ENCODE data around the gene RNF123.

The RNF123 gene

GRCh38 chr3:49648354-49649019 is 40.9 kb upstream of the RNF123 start:
- no peak for DNase-seq (ENCODE audit: low spot score)
- TF ChIP-seq CTCF (IDR thresholded peaks at IDR 0.05; ENCODE audit: extremely low read depth, missing control alignments): no peak

GRCh38 chr3:49649576-49649975 is 39.8 kb upstream of the RNF123 start:
- DNase-seq (ENCODE audit: low spot score): no peak
- TF ChIP-seq CTCF (IDR thresholded peaks at IDR 0.05; ENCODE audit: extremely low read depth, missing control alignments): no peak

GRCh38 chr3:49650177-49650576 is 39.2 kb upstream of the RNF123 start:
- no peak for TF ChIP-seq CTCF (IDR thresholded peaks at IDR 0.05; ENCODE audit: extremely low read depth, missing control alignments)
- no peak for DNase-seq (ENCODE audit: low spot score)

GRCh38 chr3:49650637-49651036 is 38.7 kb upstream of the RNF123 start:
- DNase-seq (ENCODE audit: low spot score): no peak
- no peak for TF ChIP-seq CTCF (IDR thresholded peaks at IDR 0.05; ENCODE audit: extremely low read depth, missing control alignments)

- no peak for DNase-seq (ENCODE audit: low spot score)
- TF ChIP-seq CTCF (IDR thresholded peaks at IDR 0.05; ENCODE audit: extremely low read depth, missing control alignments): no peak
Measured at GRCh38 chr3:49652218-49652902, 37.0 kb upstream of the RNF123 start.

- TF ChIP-seq CTCF (IDR thresholded peaks at IDR 0.05; ENCODE audit: extremely low read depth, missing control alignments): no peak
- no peak for DNase-seq (ENCODE audit: low spot score)
Measured at GRCh38 chr3:49652903-49653415, 36.4 kb upstream of the RNF123 start.

- DNase-seq (ENCODE audit: low spot score): no peak
- no peak for TF ChIP-seq CTCF (IDR thresholded peaks at IDR 0.05; ENCODE audit: extremely low read depth, missing control alignments)
Measured at GRCh38 chr3:49653621-49654020, 35.7 kb upstream of the RNF123 start.

Measured in GM20000 (cell line).